HG02870 (cell line): ENCODE results near the gene FMO1.
"Not testable (repeated sequence)": the region's sequence is repeated elsewhere in the genome, so short reads cannot be mapped to it uniquely, and the experiment has no call there.

ENCODE experiments used
- ATAC-seq: cut with Tn5 transposase; IDR thresholded peaks from one replicate; pipeline ENCODE4 v1.9.1; 2021; ENCODE audit warnings: mild to moderate bottlenecking, moderate library complexity; ENCODE audit not compliant: unreplicated experiment

Gene FMO1

DNA sequence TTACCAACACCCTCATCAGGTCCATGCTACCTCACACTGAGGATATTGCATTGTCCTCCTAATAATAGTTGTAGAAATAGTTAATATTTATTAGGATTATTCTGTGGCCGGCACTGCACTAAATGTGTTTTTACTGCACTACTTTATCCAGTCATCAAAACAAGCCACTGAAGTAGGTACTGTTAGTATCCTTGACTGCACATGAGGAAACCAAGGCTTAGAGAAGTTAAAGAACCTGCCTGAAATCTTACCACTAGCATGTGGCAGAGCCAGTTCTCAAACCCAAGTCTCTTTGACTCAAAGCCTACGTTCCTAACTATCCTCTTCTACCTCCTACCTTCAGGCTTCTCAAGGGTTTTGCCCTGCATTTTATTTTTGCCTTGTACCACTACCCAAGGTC is 30.9 kb downstream of the FMO1 start:
- ATAC-seq: no peak

- ATAC-seq: no peak
Observed at GRCh38 chr1:171279678-171280077, 31.4 kb downstream of the FMO1 start.

- no peak for ATAC-seq
Observed at GRCh38 chr1:171280599-171280998, 32.3 kb downstream of the FMO1 start.

DNA sequence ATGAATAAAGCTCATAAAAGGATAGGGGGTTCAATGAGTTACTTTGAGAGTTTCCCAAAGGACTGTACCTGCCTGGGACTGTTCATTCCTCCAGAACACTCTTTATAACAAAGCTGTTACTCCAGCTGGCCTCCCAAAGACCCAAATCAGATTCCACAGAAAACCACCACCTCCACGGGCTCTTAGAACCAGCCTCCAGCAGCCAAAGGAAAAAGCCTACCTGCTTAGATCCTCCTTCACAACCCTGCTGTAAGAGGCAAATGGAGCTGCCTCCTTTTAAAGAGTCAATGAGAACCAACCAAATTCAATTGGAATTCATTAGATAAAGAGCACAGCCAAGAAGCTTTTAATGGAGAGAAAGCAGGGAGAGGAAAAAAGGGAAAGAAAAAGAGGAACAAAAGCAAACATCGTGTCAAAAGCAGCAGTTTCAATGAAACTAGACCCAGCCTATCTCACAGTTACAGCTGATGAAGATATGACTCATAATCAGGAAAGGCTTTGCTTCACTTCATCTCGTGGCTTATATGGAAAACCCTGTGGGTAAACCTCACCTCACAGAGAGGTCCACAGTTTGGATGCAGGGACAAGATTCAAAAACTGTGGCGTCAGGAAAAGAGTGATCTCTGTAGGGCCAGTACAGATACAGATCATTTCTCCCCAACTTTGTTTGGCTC is 37.9 kb downstream of the FMO1 start:
- peak; percentile 83 for ATAC-seq

DNA sequence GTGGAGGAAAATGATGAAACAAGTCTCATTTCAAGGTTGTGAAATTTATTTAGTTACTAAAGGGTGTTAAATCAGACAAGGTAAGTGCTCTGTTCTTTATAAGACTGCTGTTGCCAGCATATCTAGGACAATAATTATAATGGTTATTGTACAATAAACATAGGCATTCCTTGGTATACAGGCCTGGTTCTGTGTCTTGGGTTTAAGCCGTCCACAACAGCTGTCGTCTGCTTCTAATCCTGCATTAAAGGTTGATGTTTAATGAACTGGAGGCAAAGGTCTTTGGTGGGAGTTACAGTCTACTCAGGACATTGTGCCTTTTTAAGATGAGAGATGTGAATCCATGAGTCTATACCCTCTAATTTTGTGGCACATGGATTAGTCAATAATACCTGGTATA is 42.3 kb downstream of the FMO1 start:
- no peak for ATAC-seq

- ATAC-seq: no peak
Observed at GRCh38 chr1:171292799-171293198, 44.5 kb downstream of the FMO1 start.

DNA sequence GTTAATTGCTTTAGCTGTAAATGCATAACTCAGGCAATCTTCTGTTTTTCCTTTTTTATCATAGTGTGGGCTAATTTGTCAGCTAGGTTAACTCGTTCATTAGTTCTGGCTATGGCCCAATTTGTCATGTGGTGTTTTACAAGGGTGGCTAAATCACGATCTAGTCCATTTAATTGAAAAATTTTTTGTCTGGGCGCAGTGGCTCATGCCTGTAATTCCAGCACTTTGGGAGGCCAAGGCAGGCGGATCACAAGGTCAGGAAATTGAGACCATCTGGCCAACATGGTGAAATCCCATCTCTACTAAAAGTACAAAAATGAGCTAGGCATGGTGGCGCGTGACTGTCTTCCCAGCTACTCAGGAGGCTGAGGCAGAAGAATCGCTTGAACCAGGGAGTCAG is 47.1 kb downstream of the FMO1 start:
- not testable (repeated sequence) for ATAC-seq

DNA sequence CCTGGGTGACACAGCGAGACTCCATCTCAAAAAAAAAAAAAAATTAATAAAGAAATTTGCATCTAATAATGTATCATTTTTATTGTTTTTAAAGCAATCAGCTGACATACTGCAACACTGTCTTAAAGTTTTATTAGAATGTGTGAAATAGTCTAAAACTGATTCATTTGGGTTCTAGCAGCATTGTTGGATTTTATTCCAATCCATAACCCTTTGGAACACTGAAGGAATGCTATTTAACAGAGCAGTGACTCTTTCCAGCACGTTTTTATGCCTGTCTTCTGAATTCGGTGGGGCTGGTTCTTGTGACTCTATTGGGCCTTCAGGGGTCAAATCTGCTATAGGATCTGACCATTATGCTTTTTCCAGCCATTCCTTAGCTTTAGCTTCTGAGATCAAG is 47.5 kb downstream of the FMO1 start:
- ATAC-seq: no peak

- no peak for ATAC-seq
Observed at GRCh38 chr1:171296897-171297296, 48.6 kb downstream of the FMO1 start.

DNA sequence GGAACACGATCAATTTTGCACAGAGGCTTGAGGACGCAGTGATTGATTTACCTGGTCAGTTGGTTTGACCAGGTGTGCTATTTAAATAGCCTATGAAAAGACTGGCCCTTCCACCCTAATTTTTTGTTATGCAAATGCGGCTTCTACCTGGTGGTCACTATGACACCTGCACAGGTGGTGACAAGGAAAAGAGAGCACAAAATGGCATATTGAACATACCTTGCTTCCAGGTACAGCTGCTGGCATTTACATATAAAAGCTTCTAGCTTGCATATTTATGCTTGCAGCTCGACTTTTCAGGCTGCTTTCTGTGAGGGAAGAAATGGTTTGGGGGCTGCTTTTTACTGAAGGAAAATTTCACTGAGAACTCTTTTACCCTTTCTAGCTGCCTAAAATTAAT is 50.4 kb downstream of the FMO1 start:
- ATAC-seq: no peak

- no peak for ATAC-seq
Observed at GRCh38 chr1:171299342-171299741, 51.0 kb downstream of the FMO1 start.

- ATAC-seq: no peak
Observed at GRCh38 chr1:171300401-171300800, 52.1 kb downstream of the FMO1 start.

GRCh38 chr1:171310661-171311087 is 62.4 kb downstream of the FMO1 start:
- ATAC-seq: no peak

DNA sequence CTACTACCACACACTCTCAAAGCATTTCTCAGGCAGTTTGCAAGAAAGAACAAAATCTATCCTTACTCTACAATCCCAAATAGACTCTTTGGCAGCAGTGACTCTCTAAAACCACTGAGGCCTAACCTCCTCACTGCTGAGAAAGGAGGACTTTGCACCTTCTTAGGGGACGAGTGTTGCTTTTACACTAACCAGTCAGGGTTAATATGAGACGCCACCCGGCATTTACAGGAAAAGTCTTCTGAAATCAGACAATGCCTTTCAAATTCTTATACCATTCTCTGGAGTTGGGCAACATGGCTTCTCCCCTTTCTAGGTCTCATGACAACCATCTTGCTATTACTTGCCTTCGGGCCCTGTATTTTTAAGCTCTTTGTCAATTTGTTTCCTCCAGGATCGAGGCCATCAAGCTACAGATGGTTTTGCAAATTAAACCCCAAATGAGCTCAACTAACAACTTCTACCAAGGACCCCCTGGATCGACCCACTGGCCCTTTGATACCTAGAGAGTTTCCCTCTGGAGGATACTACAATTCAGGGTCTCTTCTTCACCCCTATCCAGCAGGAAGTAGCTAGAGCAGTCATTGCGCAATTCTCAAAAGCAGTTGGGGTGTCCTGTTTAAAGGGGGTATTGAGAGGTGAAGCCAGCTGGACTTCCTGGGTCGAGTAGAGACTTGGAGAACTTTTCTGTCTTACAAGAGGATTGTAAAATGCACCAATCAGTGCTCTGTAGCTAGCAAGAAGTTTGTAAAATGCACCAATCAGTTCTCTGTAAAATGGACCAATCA is 63.7 kb downstream of the FMO1 start:
- ATAC-seq: no peak

GRCh38 chr1:171313319-171313834 is 65.1 kb downstream of the FMO1 start:
- ATAC-seq: peak; percentile 35

GRCh38 chr1:171313835-171314320 is 65.6 kb downstream of the FMO1 start, which contains the start of gene FMO4:
TSS of gene FMO4 (plus strand) at chr1:171314183. CDS start at chr1:171319826, 5,643 bp downstream.
- peak; percentile 100 for ATAC-seq

DNA sequence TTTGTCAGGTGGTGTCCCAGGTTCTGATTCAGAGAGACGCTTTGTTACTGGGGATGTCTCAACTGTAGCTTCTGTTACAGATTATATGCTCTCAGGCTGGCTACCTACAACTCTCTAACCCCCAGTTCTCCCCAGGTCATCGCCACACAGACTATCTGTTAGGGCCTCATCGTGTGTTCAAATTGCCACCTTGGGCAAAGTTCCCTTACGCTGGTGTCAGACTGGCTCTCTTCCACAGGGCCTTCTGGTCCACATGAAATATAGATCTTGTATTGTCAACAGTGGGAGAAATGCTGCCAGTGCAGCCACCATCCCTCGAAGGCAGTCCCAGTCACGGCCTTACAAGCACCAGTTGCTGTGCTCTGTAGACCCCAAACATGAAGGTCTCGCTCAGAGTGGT is 81.0 kb downstream of the FMO1 start:
- ATAC-seq: no peak

- no peak for ATAC-seq
Observed at GRCh38 chr1:171334024-171334640, 85.8 kb downstream of the FMO1 start.
